Measurements from ENCODE around the gene EEPD1. TPM values are rescaled to one million over a fixed set of nuclear protein-coding genes. Genes with fewer than 3 reads are reported as not detected.

EEPD1 gene
- total and polyA plus RNA-seq, 2 donors (not counting 3 experiments of a cell fraction or from before 2014, with no cell fraction given): 0.40 to 0.42 TPM

DNA sequence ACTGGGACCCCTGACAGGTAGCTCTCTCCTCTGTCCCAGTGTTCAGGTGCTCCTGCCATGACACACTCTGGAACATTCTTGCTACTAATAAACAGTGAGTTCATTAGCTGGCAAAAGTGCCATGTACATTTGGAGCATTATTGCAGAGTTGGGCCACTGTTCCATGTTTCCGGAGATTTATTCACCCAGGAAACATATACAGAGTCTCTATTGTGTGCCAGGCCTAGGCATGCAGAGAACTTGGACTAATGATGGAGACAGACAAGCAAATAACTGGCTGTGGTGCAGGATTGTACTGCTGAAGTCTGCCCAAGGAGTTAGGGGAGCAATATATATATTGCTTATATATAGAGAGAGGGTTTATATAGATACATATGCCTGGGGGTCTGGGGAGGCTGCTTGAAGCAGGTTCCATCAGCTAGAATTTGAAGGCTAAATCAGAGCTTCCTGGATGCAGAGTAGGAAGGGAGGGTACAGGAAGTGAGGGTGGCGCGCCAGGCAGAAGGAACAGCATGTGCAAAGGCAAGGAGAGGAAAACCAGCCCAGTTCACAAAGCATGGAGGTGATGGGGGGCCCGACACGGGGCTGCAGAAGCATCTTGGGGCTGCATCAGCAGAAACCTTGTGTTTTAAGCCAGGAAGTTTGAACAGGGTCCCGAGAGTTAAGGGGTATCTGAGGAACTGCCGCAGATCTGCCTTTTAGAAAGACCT, 22.7 kb upstream of the EEPD1 start:
- no peak for TF ChIP-seq POLR2A (IDR thresholded peaks at IDR 0.05; ENCODE audit: low read depth, low read length)
- TF ChIP-seq FOS (IDR thresholded peaks at IDR 0.05; ENCODE audit: borderline replicate concordance, insufficient read depth, low read length): no peak
- TF ChIP-seq, protein P1, sequence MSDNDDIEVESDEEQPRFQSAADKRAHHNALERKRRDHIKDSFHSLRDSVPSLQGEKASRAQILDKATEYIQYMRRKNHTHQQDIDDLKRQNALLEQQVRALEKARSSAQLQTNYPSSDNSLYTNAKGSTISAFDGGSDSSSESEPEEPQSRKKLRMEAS (IDR thresholded peaks at IDR 0.05; ENCODE audit: insufficient read depth, insufficient read length): no peak
- no peak for TF ChIP-seq GATA2 (IDR thresholded peaks at IDR 0.05; ENCODE audit: insufficient read depth, insufficient read length, low read depth, low read length)
- TF ChIP-seq JUN (IDR thresholded peaks at IDR 0.05; ENCODE audit: borderline replicate concordance, insufficient read depth, insufficient read length, low read depth): no peak
- no peak for TF ChIP-seq EZH2 (IDR thresholded peaks at IDR 0.05; ENCODE audit: borderline replicate concordance, low read depth, low read length, severe bottlenecking)
- TF ChIP-seq POLR2AphosphoS5 (IDR thresholded peaks at IDR 0.05; ENCODE audit: insufficient read depth, low read depth, low read length): no peak
- TF ChIP-seq, protein P2, sequence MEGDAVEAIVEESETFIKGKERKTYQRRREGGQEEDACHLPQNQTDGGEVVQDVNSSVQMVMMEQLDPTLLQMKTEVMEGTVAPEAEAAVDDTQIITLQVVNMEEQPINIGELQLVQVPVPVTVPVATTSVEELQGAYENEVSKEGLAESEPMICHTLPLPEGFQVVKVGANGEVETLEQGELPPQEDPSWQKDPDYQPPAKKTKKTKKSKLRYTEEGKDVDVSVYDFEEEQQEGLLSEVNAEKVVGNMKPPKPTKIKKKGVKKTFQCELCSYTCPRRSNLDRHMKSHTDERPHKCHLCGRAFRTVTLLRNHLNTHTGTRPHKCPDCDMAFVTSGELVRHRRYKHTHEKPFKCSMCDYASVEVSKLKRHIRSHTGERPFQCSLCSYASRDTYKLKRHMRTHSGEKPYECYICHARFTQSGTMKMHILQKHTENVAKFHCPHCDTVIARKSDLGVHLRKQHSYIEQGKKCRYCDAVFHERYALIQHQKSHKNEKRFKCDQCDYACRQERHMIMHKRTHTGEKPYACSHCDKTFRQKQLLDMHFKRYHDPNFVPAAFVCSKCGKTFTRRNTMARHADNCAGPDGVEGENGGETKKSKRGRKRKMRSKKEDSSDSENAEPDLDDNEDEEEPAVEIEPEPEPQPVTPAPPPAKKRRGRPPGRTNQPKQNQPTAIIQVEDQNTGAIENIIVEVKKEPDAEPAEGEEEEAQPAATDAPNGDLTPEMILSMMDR (IDR thresholded peaks at IDR 0.05; ENCODE audit: extremely low read depth in 1 of 2, insufficient read depth in 1 of 2, low read depth in 1 of 2, low read length in 2 of 2): no peak
- TF ChIP-seq MYC (IDR thresholded peaks at IDR 0.05; ENCODE audit: low read depth, low read length): no peak
- peaks cover 0 to under 1% of the 10 kb centered on the region in 2 experiments for H3K27me3 ChIP-seq (ENCODE audit: control insufficient read depth in 2 of 2, insufficient read depth in 2 of 2, low read length in 2 of 2)
- FAIRE-seq (no peak), DNase-seq (ENCODE audit: low read depth, low spot score) (no peak)
- H3K4me3 ChIP-seq (replicated peaks in 1 of 3; ENCODE audit: insufficient read depth in 1 of 3, low read depth in 1 of 3, low read length in 3 of 3): no peak overlapping the region
- dilution Hi-C loops (cut with MboI; ENCODE audit: extremely low pct_ligation_motif_present, low sequenced_read_pairs) (no loop called here), intact Hi-C loops (cut with micrococcal nuclease) (no loop called here)
- H3K27ac ChIP-seq (ENCODE audit: insufficient read depth, low read depth, low read length): no peak overlapping the region
- H2AFZ ChIP-seq (ENCODE audit: low read depth, low read length): no peak overlapping the region
- H3K4me1 ChIP-seq (ENCODE audit: control insufficient read depth, extremely low read depth, insufficient read depth, low read length): no peaks in the 10 kb centered on the region
- no peaks in the 10 kb centered on the region for H3K36me3 ChIP-seq (ENCODE audit: control insufficient read depth in 2 of 2, extremely low read depth in 1 of 2, insufficient read depth in 2 of 2, low read length in 2 of 2)
- H3K9me1 ChIP-seq (replicated peaks; ENCODE audit: control insufficient read depth, extremely low read depth, insufficient read depth, low read length): no peaks in the 10 kb centered on the region
- H3K4me2 ChIP-seq (ENCODE audit: insufficient read depth, low read length): no peak overlapping the region
- no TSS peak for BruUV-seq (replicated peaks)
- no peaks in the 10 kb centered on the region for H4K20me1 ChIP-seq (replicated peaks; ENCODE audit: control insufficient read depth, extremely low read depth, insufficient read depth, low read length)
- POLR2A ChIA-PET: no interaction called here
- no peaks in the 10 kb centered on the region for H3K9me3 ChIP-seq (replicated peaks; ENCODE audit: control insufficient read depth, insufficient read depth, low read length)
- no peak overlapping the region for H3K9ac ChIP-seq (replicated peaks; ENCODE audit: extremely low read depth, insufficient read depth, low read length)
- no peaks in the 10 kb centered on the region for H3K79me2 ChIP-seq (ENCODE audit: control insufficient read depth, insufficient read depth, low read length)
- CTCF ChIA-PET: no interaction called here
